SK-N-SH (cell line): ENCODE measurements around the gene ATIC.

Experiments used
- TF ChIP-seq, protein P1 (sequence below): IDR thresholded peaks from 2 replicates; pipeline ENCODE4 v1.6.1; 2012; ENCODE audit warnings: mild to moderate bottlenecking, low read depth, low read length, moderate library complexity
- TF ChIP-seq, protein P2 (sequence below): fragments of 200-600 bp; sonication (generic); IDR thresholded peaks from 2 replicates; pipeline ENCODE4 v1.6.1; 2017; ENCODE audit warnings: antibody characterized with exemption, mild to moderate bottlenecking, moderate library complexity
- TF ChIP-seq, protein P3 (sequence below): IDR thresholded peaks from 2 replicates; pipeline ENCODE4 v1.4.0; 2012; ENCODE audit warnings: low read depth, borderline replicate concordance

DNA sequence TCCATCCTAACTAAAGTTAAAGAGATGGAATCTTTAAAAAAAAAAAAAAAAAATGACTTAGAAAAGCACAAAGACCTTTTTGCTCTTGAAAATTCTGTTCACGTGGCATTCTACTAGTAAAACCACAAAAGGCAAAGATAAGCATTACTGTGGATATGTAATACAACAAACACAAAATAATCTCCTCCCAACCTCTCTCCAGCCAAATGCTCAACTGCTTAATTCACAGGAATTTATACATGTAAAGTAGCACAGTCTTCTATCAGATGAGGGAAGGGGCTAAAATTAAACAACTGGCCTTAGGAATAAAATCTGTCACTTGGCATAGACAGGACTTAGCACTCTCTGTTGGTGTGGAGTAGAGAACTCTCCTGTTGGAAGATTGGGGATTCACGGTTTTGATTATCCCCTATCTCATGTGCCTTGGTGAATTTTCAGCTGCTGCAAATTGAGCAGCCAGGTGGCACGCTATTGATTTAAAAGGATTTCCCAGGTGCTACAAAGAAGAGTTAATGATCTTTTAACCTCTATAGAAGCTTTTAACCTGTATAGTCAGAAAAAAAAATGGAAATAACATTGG is 57.4 kb downstream of the ATIC start:
- TF ChIP-seq, protein P1, sequence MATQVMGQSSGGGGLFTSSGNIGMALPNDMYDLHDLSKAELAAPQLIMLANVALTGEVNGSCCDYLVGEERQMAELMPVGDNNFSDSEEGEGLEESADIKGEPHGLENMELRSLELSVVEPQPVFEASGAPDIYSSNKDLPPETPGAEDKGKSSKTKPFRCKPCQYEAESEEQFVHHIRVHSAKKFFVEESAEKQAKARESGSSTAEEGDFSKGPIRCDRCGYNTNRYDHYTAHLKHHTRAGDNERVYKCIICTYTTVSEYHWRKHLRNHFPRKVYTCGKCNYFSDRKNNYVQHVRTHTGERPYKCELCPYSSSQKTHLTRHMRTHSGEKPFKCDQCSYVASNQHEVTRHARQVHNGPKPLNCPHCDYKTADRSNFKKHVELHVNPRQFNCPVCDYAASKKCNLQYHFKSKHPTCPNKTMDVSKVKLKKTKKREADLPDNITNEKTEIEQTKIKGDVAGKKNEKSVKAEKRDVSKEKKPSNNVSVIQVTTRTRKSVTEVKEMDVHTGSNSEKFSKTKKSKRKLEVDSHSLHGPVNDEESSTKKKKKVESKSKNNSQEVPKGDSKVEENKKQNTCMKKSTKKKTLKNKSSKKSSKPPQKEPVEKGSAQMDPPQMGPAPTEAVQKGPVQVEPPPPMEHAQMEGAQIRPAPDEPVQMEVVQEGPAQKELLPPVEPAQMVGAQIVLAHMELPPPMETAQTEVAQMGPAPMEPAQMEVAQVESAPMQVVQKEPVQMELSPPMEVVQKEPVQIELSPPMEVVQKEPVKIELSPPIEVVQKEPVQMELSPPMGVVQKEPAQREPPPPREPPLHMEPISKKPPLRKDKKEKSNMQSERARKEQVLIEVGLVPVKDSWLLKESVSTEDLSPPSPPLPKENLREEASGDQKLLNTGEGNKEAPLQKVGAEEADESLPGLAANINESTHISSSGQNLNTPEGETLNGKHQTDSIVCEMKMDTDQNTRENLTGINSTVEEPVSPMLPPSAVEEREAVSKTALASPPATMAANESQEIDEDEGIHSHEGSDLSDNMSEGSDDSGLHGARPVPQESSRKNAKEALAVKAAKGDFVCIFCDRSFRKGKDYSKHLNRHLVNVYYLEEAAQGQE: no peak
- TF ChIP-seq, protein P2, sequence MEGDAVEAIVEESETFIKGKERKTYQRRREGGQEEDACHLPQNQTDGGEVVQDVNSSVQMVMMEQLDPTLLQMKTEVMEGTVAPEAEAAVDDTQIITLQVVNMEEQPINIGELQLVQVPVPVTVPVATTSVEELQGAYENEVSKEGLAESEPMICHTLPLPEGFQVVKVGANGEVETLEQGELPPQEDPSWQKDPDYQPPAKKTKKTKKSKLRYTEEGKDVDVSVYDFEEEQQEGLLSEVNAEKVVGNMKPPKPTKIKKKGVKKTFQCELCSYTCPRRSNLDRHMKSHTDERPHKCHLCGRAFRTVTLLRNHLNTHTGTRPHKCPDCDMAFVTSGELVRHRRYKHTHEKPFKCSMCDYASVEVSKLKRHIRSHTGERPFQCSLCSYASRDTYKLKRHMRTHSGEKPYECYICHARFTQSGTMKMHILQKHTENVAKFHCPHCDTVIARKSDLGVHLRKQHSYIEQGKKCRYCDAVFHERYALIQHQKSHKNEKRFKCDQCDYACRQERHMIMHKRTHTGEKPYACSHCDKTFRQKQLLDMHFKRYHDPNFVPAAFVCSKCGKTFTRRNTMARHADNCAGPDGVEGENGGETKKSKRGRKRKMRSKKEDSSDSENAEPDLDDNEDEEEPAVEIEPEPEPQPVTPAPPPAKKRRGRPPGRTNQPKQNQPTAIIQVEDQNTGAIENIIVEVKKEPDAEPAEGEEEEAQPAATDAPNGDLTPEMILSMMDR: no peak
- TF ChIP-seq, protein P3, sequence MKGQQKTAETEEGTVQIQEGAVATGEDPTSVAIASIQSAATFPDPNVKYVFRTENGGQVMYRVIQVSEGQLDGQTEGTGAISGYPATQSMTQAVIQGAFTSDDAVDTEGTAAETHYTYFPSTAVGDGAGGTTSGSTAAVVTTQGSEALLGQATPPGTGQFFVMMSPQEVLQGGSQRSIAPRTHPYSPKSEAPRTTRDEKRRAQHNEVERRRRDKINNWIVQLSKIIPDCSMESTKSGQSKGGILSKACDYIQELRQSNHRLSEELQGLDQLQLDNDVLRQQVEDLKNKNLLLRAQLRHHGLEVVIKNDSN: no peak
